Central memory CD8-positive, alpha-beta T cell (primary cell): ENCODE data around the gene TUB.

Source experiments
- ATAC-seq: fragments of 150-1000 bp; cut with Tn5 transposase; replicated peaks from 2 replicates; pipeline ENCODE4 v1.10.0; 2022; ENCODE audit warnings: mild to moderate bottlenecking, moderate FRiP score, moderate number of reproducible peaks; ENCODE audit not compliant: poor library complexity, severe bottlenecking; ENCODE audit errors: extremely low read depth
- DNase-seq, 2 donors: peaks; one replicate each; pipeline ENCODE4 v3.0.0; 2021; ENCODE audit warnings: low spot score in 2 of 2
- H3K27ac Mint-ChIP-seq: one replicate; pipeline ENCODE4 v1.8.0; 2022; ENCODE audit warnings: low read depth, mild to moderate bottlenecking, moderate library complexity, mixed read lengths
- H3K27me3 Mint-ChIP-seq: one replicate; pipeline ENCODE4 v1.8.0; 2022; ENCODE audit warnings: mixed read lengths
- H3K36me3 Mint-ChIP-seq: one replicate; pipeline ENCODE4 v1.8.0; 2022; ENCODE audit warnings: mild to moderate bottlenecking, moderate library complexity, mixed read lengths; ENCODE audit not compliant: insufficient read depth
- H3K4me1 Mint-ChIP-seq: one replicate; pipeline ENCODE4 v1.8.0; 2022; ENCODE audit warnings: mixed read lengths
- H3K4me3 Mint-ChIP-seq: one replicate; pipeline ENCODE4 v1.8.0; 2022; ENCODE audit warnings: mild to moderate bottlenecking, moderate library complexity, mixed read lengths
- H3K9me3 Mint-ChIP-seq: one replicate; pipeline ENCODE4 v1.8.0; 2022; ENCODE audit warnings: mixed read lengths

TUB gene

DNA sequence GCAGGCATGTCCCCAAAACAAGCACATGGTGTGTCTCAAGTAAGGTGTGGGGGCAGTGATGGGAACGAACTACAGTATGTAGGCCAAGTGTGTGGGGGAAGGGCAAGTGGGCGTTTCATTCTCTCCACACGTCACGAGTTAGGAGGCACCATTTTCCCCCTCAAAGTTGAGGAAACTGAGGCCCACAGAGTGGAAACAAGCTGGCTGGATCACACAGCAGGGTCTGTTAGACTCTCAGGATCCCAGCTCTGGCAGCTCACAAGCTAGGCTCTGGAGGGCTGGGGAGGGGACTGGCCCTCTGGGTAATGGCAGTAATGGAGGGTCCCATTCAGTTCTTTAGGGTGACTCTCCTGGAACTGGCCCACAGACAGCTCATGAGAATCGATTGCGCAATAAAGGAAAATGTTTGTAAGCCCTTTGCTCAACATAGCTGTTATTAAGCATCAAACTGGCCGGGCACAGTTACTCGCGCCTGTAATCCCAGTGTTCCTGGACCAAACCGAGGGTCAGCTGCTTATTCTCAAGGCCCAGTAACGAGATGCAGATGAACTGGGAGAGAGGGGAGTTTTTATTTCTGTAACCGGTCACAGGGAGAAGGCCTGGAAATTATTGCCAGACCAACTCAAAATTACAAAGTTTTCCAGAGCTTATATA lies 24.1 kb upstream of the TUB start:
- H3K27me3 Mint-ChIP-seq: peaks cover 15% of the 10 kb centered on the region
- ATAC-seq: no peak
- no peaks in the 10 kb centered on the region for H3K36me3 Mint-ChIP-seq
- no peaks in the 10 kb centered on the region for H3K9me3 Mint-ChIP-seq
- H3K4me3 Mint-ChIP-seq: no peak overlapping the region
- H3K4me1 Mint-ChIP-seq: peaks cover 4% of the 10 kb centered on the region
- H3K27ac Mint-ChIP-seq: no peak overlapping the region
- no peak for DNase-seq

GRCh38 chr11:8058216-8058615 lies 22.8 kb upstream of the TUB start:
- Mint-ChIP-seq H3K4me3 (no peak overlapping the region), H3K4me1 (peaks cover 4% of the 10 kb centered on the region), H3K36me3 (no peaks in the 10 kb centered on the region), H3K27me3 (peaks cover 15% of the 10 kb centered on the region), H3K9me3 (no peaks in the 10 kb centered on the region), H3K27ac (no peak overlapping the region)
- DNase-seq (no peak), ATAC-seq (no peak)

DNA sequence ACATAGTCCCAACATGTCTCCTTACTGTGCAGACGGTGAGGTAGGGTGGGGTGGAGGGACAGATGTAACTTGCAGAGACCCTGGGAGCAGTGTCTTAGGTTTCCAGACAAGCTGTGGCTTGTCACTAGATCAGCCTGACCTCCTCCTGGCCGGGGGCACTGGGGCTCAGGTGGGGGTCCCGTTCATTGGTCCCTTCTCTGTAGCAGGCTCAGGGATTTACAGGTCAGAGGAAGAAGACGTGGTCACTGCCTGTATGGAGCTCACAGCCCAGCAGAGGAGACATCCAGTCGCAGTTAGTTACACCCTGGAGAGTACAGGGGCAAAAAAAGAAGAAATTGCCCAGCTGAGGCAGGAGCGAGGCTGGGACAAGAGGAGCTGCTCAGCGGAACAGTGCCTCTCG lies 22.0 kb upstream of the TUB start:
- no peak for DNase-seq
- Mint-ChIP-seq H3K4me1 (peaks cover 4% of the 10 kb centered on the region), H3K27ac (no peak overlapping the region)

GRCh38 chr11:8059571-8060011 lies 21.4 kb upstream of the TUB start:
- Mint-ChIP-seq H3K36me3 (no peaks in the 10 kb centered on the region), H3K4me1 (peaks cover 4% of the 10 kb centered on the region), H3K9me3 (no peaks in the 10 kb centered on the region), H3K27ac (no peak overlapping the region), H3K4me3 (no peak overlapping the region), H3K27me3 (peaks cover 9% of the 10 kb centered on the region)
- DNase-seq (no peak), ATAC-seq (no peak)

More for the DNA sequence above, 22.0 kb upstream of the TUB start:
- H3K4me3 Mint-ChIP-seq: no peak overlapping the region
- H3K9me3 Mint-ChIP-seq: no peaks in the 10 kb centered on the region
- H3K27me3 Mint-ChIP-seq: peaks cover 15% of the 10 kb centered on the region
- no peak for ATAC-seq
- H3K36me3 Mint-ChIP-seq: no peaks in the 10 kb centered on the region

DNA sequence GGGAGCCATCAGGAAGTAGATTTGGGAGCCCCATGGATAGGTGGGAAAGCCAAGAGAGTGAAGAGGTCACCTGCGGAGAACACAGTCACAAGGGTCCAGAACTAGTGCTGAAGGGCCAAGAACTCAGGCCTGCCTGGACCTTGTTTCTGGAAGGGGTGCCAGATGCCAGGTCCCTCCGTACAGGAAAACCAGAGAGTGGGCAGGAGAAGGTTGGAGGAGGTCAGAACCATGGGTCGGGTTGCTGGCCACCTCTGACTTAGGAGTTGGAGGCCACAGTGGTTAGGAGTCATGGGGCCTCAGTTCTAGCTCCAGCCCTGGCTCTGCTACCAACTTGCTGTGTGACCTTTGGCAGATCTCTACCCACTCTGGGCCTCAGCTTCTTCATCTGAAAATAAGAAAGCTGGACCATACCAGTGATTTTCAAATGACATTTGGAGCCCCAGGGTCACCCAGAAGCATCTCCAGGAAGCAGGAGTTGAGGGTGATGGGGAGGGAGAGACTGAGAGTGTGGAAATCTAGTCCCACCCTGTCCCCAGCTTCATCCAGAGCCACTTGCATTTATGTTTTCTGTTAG lies 20.8 kb upstream of the TUB start:
- Mint-ChIP-seq H3K9me3 (no peaks in the 10 kb centered on the region), H3K27ac (no peak overlapping the region), H3K27me3 (peaks cover 3% of the 10 kb centered on the region), H3K36me3 (no peaks in the 10 kb centered on the region), H3K4me3 (no peak overlapping the region), H3K4me1 (no peaks in the 10 kb centered on the region)
- ATAC-seq (no peak), DNase-seq (no peak)

- Mint-ChIP-seq H3K4me1 (no peaks in the 10 kb centered on the region), H3K4me3 (no peak overlapping the region), H3K27me3 (no peaks in the 10 kb centered on the region), H3K9me3 (no peaks in the 10 kb centered on the region), H3K27ac (no peak overlapping the region), H3K36me3 (no peaks in the 10 kb centered on the region)
- DNase-seq (no peak), ATAC-seq (no peak)
Observed at GRCh38 chr11:8060801-8061554, 20.0 kb upstream of the TUB start.

DNA sequence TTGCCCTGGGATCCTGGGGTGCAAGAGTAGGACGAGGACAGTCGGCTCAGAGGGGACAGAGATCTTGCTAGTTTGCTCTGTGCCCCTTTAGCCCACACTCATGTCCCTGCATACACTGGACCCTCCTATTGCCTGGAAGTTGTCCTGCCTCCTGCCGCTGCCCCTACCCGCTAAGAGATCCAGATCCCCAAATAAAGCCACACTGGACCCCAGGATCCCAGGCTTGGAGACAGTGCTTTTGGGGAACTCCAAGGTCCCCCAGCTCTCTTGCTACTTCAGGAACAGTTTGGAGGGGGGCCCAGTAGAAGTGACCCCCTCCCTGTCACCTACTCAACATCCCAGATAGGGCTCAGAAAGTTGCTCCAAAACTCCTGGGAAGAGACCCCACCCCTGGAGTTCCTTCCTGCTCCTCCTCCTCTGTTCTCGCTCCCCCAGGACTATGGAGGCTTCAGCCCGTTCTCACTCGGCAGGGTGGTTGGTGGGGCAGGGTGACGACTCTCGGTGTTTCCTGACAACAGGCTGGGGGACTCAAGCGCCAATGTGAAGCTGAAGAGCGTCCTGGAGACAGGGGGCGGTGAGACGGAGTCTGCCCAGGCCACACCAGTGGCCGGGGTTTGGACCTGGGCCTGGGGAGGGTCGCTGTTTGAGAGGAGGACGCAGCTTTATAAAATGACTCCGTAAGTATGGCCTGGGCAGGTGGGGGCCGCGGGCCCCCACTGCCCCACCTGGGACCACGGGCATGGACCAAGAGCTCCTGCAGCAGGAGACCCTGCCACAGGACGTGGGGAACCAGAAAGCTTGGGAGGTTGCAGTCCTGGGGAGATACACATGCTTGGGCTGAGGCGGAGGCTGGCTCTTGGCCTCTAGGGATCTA lies 19.2 kb upstream of the TUB start:
- Mint-ChIP-seq H3K4me1 (no peaks in the 10 kb centered on the region), H3K27ac (no peak overlapping the region), H3K27me3 (no peaks in the 10 kb centered on the region), H3K4me3 (no peak overlapping the region), H3K36me3 (no peaks in the 10 kb centered on the region), H3K9me3 (no peaks in the 10 kb centered on the region)
- DNase-seq (no peak), ATAC-seq (no peak)

- Mint-ChIP-seq H3K27ac (no peak overlapping the region), H3K4me3 (no peak overlapping the region), H3K27me3 (peaks cover 10% of the 10 kb centered on the region), H3K36me3 (no peaks in the 10 kb centered on the region), H3K9me3 (no peaks in the 10 kb centered on the region), H3K4me1 (no peaks in the 10 kb centered on the region)
- DNase-seq: no peak
- ATAC-seq: no peak
Observed at GRCh38 chr11:8062781-8063257, 18.2 kb upstream of the TUB start.

DNA sequence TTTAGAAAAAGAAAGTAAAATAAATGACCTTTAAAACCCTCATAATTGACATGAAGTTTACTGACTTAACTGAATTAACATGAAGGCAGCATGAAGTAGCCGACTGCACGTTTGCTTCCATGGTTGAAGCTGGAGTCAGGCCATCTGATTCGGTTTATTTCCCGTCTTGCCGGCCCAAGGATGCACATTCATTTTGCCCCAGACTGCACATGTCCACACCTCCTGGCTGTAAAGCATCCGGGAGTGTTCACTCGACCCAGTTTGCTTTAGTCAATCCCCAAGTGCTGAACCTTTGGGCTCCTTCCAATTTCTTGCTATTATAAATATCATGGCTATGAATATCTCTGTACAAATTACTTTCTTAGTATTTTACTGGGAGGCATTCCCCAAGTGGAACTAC lies 17.7 kb upstream of the TUB start:
- Mint-ChIP-seq H3K27me3 (peaks cover 15% of the 10 kb centered on the region), H3K9me3 (no peaks in the 10 kb centered on the region), H3K4me1 (no peaks in the 10 kb centered on the region), H3K27ac (no peak overlapping the region), H3K36me3 (no peaks in the 10 kb centered on the region), H3K4me3 (no peak overlapping the region)
- DNase-seq (no peak), ATAC-seq (no peak)

- H3K27me3 Mint-ChIP-seq: peaks cover 31% of the 10 kb centered on the region
- H3K9me3 Mint-ChIP-seq: no peaks in the 10 kb centered on the region
- no peak overlapping the region for H3K27ac Mint-ChIP-seq
- H3K36me3 Mint-ChIP-seq: no peaks in the 10 kb centered on the region
- H3K4me1 Mint-ChIP-seq: no peaks in the 10 kb centered on the region
- ATAC-seq (no peak), DNase-seq (no peak)
- H3K4me3 Mint-ChIP-seq: no peak overlapping the region
Observed at GRCh38 chr11:8065031-8065430, 16.0 kb upstream of the TUB start.

DNA sequence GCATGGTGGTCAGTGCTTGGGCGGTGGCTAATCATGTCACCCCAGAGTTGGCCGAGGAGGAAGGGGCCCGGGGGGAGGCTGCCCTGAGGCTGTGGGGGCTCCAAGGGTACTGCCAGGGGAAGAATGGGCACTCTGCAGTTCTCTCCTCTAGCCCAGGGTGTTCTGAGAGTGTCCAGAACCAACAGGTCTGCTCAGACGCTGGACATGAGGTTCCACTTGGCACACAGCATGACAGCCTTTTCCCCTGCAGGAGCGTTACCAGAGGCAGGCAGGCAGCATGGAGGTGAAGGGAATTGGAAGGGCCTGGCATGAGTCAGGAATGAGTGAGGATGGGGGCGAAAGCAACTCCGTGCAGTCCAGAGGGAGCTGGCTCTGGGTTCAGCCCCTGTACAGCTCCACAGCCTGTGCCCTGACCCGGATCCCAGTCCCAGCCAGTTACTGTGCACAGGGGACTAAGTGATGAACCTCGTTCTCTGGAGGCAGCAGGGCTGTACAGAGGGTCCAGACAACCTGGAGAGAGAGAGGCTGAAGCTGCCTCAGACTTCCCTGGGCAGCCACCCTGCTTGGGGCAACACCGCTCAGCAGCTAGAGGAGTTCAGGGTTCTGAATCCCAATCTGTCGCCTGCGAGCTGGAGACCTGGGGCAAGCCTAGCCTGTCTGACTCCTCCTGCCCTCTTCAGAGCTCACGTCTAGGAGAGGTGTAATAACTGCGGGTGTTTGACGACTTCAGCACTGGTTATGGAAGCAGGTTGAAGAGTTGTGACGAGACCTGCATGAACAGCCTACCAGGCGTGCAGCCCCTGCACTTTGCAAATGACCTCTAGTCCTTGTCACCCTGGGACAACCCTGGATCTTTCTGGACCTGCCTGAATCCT lies 14.7 kb upstream of the TUB start:
- no peaks in the 10 kb centered on the region for H3K9me3 Mint-ChIP-seq
- no peak overlapping the region for H3K27ac Mint-ChIP-seq
- H3K4me3 Mint-ChIP-seq: no peak overlapping the region
- ATAC-seq (no peak), DNase-seq (no peak)
- peaks cover 35% of the 10 kb centered on the region for H3K27me3 Mint-ChIP-seq
- H3K4me1 Mint-ChIP-seq: no peaks in the 10 kb centered on the region
- no peaks in the 10 kb centered on the region for H3K36me3 Mint-ChIP-seq
